Measurements from ENCODE around the gene APOE. TPM values are rescaled to one million over a fixed set of nuclear protein-coding genes. Genes with fewer than 3 reads are reported as not detected.

Gene APOE
- total and polyA plus RNA-seq, 4 donors = 80.8 to 1,011 (median 206) TPM

GRCh38 chr19:44957526-44957925 lies 51.9 kb downstream of the APOE start:
- Histone ChIP-seq H3K9ac (ENCODE audit: insufficient read depth in 1 of 2, low read length in 2 of 2) (no peak overlapping the region), H3K36me3 (ENCODE audit: control insufficient read depth in 4 of 4, insufficient read depth in 4 of 4, low read length in 4 of 4) (peaks cover 2 to 8% (median 4%) of the 10 kb centered on the region in 4 donors), H3K27ac (ENCODE audit: low read depth in 1 of 2, low read length in 1 of 2) (no peak overlapping the region), H3K4me3 (no peak overlapping the region), H3K9me3 (ENCODE audit: control insufficient read depth in 4 of 4, insufficient read depth in 3 of 4, low read length in 3 of 4) (no peaks in the 10 kb centered on the region), H3K4me1 (ENCODE audit: control insufficient read depth in 5 of 5, insufficient read depth in 5 of 5, low read length in 5 of 5) (peaks cover 0 to 20% (median 6%) of the 10 kb centered on the region in 5 donors), H3K27me3 (ENCODE audit: control insufficient read depth in 3 of 3, insufficient read depth in 3 of 3, low read length in 2 of 3) (no peaks in the 10 kb centered on the region)
- ATAC-seq (ENCODE audit: insufficient read depth, low FRiP score) (no peak), DNase-seq (no peak)
- 82 to 84% methylated on average over 7 of the region's 7 CpGs for WGBS, 2 donors
- TF ChIP-seq, protein P1, sequence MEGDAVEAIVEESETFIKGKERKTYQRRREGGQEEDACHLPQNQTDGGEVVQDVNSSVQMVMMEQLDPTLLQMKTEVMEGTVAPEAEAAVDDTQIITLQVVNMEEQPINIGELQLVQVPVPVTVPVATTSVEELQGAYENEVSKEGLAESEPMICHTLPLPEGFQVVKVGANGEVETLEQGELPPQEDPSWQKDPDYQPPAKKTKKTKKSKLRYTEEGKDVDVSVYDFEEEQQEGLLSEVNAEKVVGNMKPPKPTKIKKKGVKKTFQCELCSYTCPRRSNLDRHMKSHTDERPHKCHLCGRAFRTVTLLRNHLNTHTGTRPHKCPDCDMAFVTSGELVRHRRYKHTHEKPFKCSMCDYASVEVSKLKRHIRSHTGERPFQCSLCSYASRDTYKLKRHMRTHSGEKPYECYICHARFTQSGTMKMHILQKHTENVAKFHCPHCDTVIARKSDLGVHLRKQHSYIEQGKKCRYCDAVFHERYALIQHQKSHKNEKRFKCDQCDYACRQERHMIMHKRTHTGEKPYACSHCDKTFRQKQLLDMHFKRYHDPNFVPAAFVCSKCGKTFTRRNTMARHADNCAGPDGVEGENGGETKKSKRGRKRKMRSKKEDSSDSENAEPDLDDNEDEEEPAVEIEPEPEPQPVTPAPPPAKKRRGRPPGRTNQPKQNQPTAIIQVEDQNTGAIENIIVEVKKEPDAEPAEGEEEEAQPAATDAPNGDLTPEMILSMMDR (IDR thresholded peaks at IDR 0.05; ENCODE audit: control extremely low read depth, extremely low read depth) = no peak

GRCh38 chr19:44958090-44958489 lies 52.5 kb downstream of the APOE start:
- no peak for DNase-seq
- Histone ChIP-seq H3K9me3 (ENCODE audit: control insufficient read depth in 4 of 4, insufficient read depth in 3 of 4, low read length in 3 of 4) (no peaks in the 10 kb centered on the region), H3K36me3 (ENCODE audit: control insufficient read depth in 4 of 4, insufficient read depth in 4 of 4, low read length in 4 of 4) (peaks cover 2 to 8% (median 4%) of the 10 kb centered on the region in 4 donors), H3K4me1 (ENCODE audit: control insufficient read depth in 5 of 5, insufficient read depth in 5 of 5, low read length in 5 of 5) (peaks cover 0 to 20% (median 6%) of the 10 kb centered on the region in 5 donors), H3K4me3 (no peak overlapping the region), H3K27ac (ENCODE audit: low read depth in 1 of 2, low read length in 1 of 2) (no peak overlapping the region), H3K27me3 (ENCODE audit: control insufficient read depth in 3 of 3, insufficient read depth in 3 of 3, low read length in 2 of 3) (no peaks in the 10 kb centered on the region), H3K9ac (ENCODE audit: insufficient read depth in 1 of 2, low read length in 2 of 2) (no peak overlapping the region)
- TF ChIP-seq, protein P1 (IDR thresholded peaks at IDR 0.05; ENCODE audit: control extremely low read depth, extremely low read depth) = no peak
- 83 to 87% methylated on average over 9 of the region's 9 CpGs for WGBS, 2 donors
- no peak for ATAC-seq (ENCODE audit: insufficient read depth, low FRiP score)

Other genes starting within 250 kb of the APOE start
- gene CEACAM19, start 234.3 kb upstream of the APOE start, total RNA-seq = 1 to 10 TPM; 2.3 to 4.1 TPM
- 1 to 10 TPM; 4.7 to 8.3 TPM for gene CEACAM19, start 234.3 kb upstream of the APOE start, polyA plus RNA-seq
- under 1 TPM in 1 of 2 donors, not detected in 1; 0.26 TPM for gene CEACAM16, start 206.6 kb upstream of the APOE start, total RNA-seq
- not detected for gene CEACAM16, start 206.6 kb upstream of the APOE start, polyA plus RNA-seq
- gene BCL3, start 157.1 kb upstream of the APOE start, total RNA-seq = 10 to 100 TPM; 17.6 to 63.8 TPM
- gene BCL3, start 157.1 kb upstream of the APOE start, polyA plus RNA-seq = 100 to 1,000 TPM in 1 of 2 donors, 10 to 100 TPM in 1; 63.7 to 233 TPM
- 1 to 10 TPM; 4.8 to 5.5 TPM for gene CBLC, start 127.9 kb upstream of the APOE start, total RNA-seq
- 1 to 10 TPM; 4.0 to 5.3 TPM for gene CBLC, start 127.9 kb upstream of the APOE start, polyA plus RNA-seq
- gene BCAM, start 96.7 kb upstream of the APOE start, total RNA-seq = 100 to 1,000 TPM; 168 to 225 TPM
- gene BCAM, start 96.7 kb upstream of the APOE start, polyA plus RNA-seq = 100 to 1,000 TPM in 1 of 2 donors, 10 to 100 TPM in 1; 59.2 to 202 TPM
- 100 to 1,000 TPM in 1 of 2 donors, 10 to 100 TPM in 1; 90.4 to 117 TPM for gene NECTIN2, start 59.5 kb upstream of the APOE start, total RNA-seq
- gene NECTIN2, start 59.5 kb upstream of the APOE start, polyA plus RNA-seq = 10 to 100 TPM; 76.9 to 97.6 TPM
- gene TOMM40, start 14.5 kb upstream of the APOE start, total RNA-seq = 10 to 100 TPM; 17.6 to 76.8 TPM
- gene TOMM40, start 14.5 kb upstream of the APOE start, polyA plus RNA-seq = 10 to 100 TPM; 55.0 to 69.4 TPM
- 100 to 1,000 TPM in 1 of 2 donors, 10 to 100 TPM in 1; 14.0 to 282 TPM for gene APOC1, start 8.8 kb downstream of the APOE start, total RNA-seq
- gene APOC1, start 8.8 kb downstream of the APOE start, polyA plus RNA-seq = 1,000 to 10,000 TPM in 1 of 2 donors, 100 to 1,000 TPM in 1; 153 to 1,030 TPM
- gene APOC4, start 36.4 kb downstream of the APOE start, total RNA-seq = not detected
- gene APOC4, start 36.4 kb downstream of the APOE start, polyA plus RNA-seq = under 1 TPM in 1 of 2 donors, not detected in 1; 0.98 TPM
- gene APOC2, start 40.3 kb downstream of the APOE start, total RNA-seq = 1 to 10 TPM; 1.8 to 8.0 TPM
- gene APOC2, start 40.3 kb downstream of the APOE start, polyA plus RNA-seq = 10 to 100 TPM; 12.2 to 21.5 TPM
- 100 to 1,000 TPM in 1 of 2 donors, 10 to 100 TPM in 1; 35.9 to 130 TPM for gene CLPTM1, start 49.6 kb downstream of the APOE start, total RNA-seq
- 10 to 100 TPM; 82.5 to 88.0 TPM for gene CLPTM1, start 49.6 kb downstream of the APOE start, polyA plus RNA-seq
- 10 to 100 TPM; 15.8 to 23.8 TPM for gene RELB, start 95.7 kb downstream of the APOE start, total RNA-seq
- 10 to 100 TPM in 1 of 2 donors, 1 to 10 TPM in 1; 9.4 to 65.9 TPM for gene RELB, start 95.7 kb downstream of the APOE start, polyA plus RNA-seq
- gene CLASRP, start 133.2 kb downstream of the APOE start, total RNA-seq = 10 to 100 TPM; 23.9 to 73.9 TPM
- 100 to 1,000 TPM in 1 of 2 donors, 10 to 100 TPM in 1; 41.2 to 107 TPM for gene CLASRP, start 133.2 kb downstream of the APOE start, polyA plus RNA-seq
- 1 to 10 TPM in 1 of 2 donors, under 1 TPM in 1; 0.43 to 3.8 TPM for gene ZNF296, start 170.7 kb downstream of the APOE start, total RNA-seq
- 1 to 10 TPM; 1.9 to 3.9 TPM for gene ZNF296, start 170.7 kb downstream of the APOE start, polyA plus RNA-seq
- 10 to 100 TPM; 18.7 to 21.1 TPM for gene GEMIN7, start 173.5 kb downstream of the APOE start, total RNA-seq
- gene GEMIN7, start 173.5 kb downstream of the APOE start, polyA plus RNA-seq = 10 to 100 TPM; 24.3 to 29.0 TPM
- gene PPP1R37, start 187.4 kb downstream of the APOE start, total RNA-seq = 10 to 100 TPM; 20.7 to 31.1 TPM
- 10 to 100 TPM; 19.2 to 39.7 TPM for gene PPP1R37, start 187.4 kb downstream of the APOE start, polyA plus RNA-seq